Cardiac ventricle fibroblast (primary cell): ENCODE results near the gene CPT1B. TPM values are rescaled to one million over a fixed set of nuclear protein-coding genes. Genes with fewer than 3 reads are reported as not detected.

Source experiments
- total RNA-seq: library from RNA; depleted of rRNA; stranded (reverse); fragments of >200 nt; gene quantifications from 2 replicates; pipeline ENCODE4 v1.2.3, GENCODE V29; 2015

CPT1B gene
- total RNA-seq: 0.12 and 0.98 TPM in 2 replicates

GRCh38 chr22:50577987-50578775 is at the start of gene CPT1B:
TSS of gene CPT1B (minus strand) at chr22:50578427. CDS start at chr22:50577915, 512 bp downstream.

GRCh38 chr22:50600538-50600937 is 22.3 kb upstream of the CPT1B start, which contains the start of gene MAPK8IP2:
TSS of gene MAPK8IP2 (plus strand) at chr22:50600793. CDS start at chr22:50600819, 26 bp downstream.

GRCh38 chr22:50582493-50583293 is 4.5 kb upstream of the CPT1B start, which contains the start of gene CHKB:
TSS of gene CHKB (minus strand) at chr22:50582849. CDS start at chr22:50582781, 68 bp downstream.

GRCh38 chr22:50562523-50563412 is 15.5 kb downstream of the CPT1B start, which contains the start of gene SYCE3:
TSS of gene SYCE3 (minus strand) at chr22:50562919. CDS start at chr22:50556405, 6,514 bp downstream.

GRCh38 chr22:50545522-50546325 is 32.5 kb downstream of the CPT1B start, which contains the start of gene KLHDC7B:
TSS of gene KLHDC7B (plus strand) at chr22:50545899. CDS start at chr22:50546244, 345 bp downstream.

GRCh38 chr22:50529897-50530579 is 48.2 kb downstream of the CPT1B start, which contains the start of gene TYMP:
TSS of gene TYMP (minus strand) at chr22:50530012. CDS start at chr22:50529709, 303 bp downstream.

GRCh38 chr22:50525104-50525857 is 52.9 kb downstream of the CPT1B start, which contains the start of gene SCO2:
TSS of gene SCO2 (minus strand) at chr22:50525598. CDS start at chr22:50524411, 1,187 bp downstream.

Other genes starting within 250 kb of the CPT1B start
- gene PPP6R2, start 235.1 kb downstream of the CPT1B start, total RNA-seq: 31.6 and 39.3 TPM in 2 replicates
- 40.4 and 54.6 TPM in 2 replicates for gene SBF1, start 103.4 kb downstream of the CPT1B start, total RNA-seq
- 2.0 and 9.4 TPM in 2 replicates for gene ADM2, start 96.9 kb downstream of the CPT1B start, total RNA-seq
- gene MIOX, start 91.6 kb downstream of the CPT1B start, total RNA-seq: not detected in 2 replicates
- 66.0 and 69.6 TPM in 2 replicates for gene LMF2, start 70.7 kb downstream of the CPT1B start, total RNA-seq
- 17.7 and 20.5 TPM in 2 replicates for gene NCAPH2, start 70.2 kb downstream of the CPT1B start, total RNA-seq
- gene SCO2, start 52.8 kb downstream of the CPT1B start, total RNA-seq: 1.5 and 4.2 TPM in 2 replicates
- 31.7 and 36.5 TPM in 2 replicates for gene TYMP, start 48.4 kb downstream of the CPT1B start, total RNA-seq
- gene KLHDC7B, start 32.5 kb downstream of the CPT1B start, total RNA-seq: not detected in 2 replicates
- 3.5 TPM in 1 of 2 replicates, not detected in the other for gene SYCE3, start 15.5 kb downstream of the CPT1B start, total RNA-seq
- 16.0 and 18.5 TPM in 2 replicates for gene CHKB, start 4.4 kb upstream of the CPT1B start, total RNA-seq
- 0.24 and 0.50 TPM in 2 replicates for gene MAPK8IP2, start 22.4 kb upstream of the CPT1B start, total RNA-seq
- 41.6 and 47.2 TPM in 2 replicates for gene ARSA, start 49.7 kb upstream of the CPT1B start, total RNA-seq
- gene SHANK3, start 94.4 kb upstream of the CPT1B start, total RNA-seq: 2.4 and 2.6 TPM in 2 replicates
- gene ACR, start 159.8 kb upstream of the CPT1B start, total RNA-seq: 0.19 TPM in 1 of 2 replicates, not detected in the other
- gene RABL2B, start 205.2 kb upstream of the CPT1B start, total RNA-seq: 6.1 and 8.9 TPM in 2 replicates